Activated naive CD8-positive, alpha-beta T cell (primary cell): Measurements from ENCODE around the gene TAS2R38.
"Not testable (repeated sequence)": the region's sequence is repeated elsewhere in the genome, so short reads cannot be mapped to it uniquely, and the experiment has no call there.

Experiments
- H3K27ac Mint-ChIP-seq: one replicate; pipeline ENCODE4 v1.8.0; 2021; ENCODE audit warnings: mixed read lengths
- H3K27me3 Mint-ChIP-seq: one replicate; pipeline ENCODE4 v1.8.0; 2021; ENCODE audit warnings: mixed read lengths
- H3K36me3 Mint-ChIP-seq: one replicate; pipeline ENCODE4 v1.8.0; 2021; ENCODE audit warnings: mixed read lengths
- H3K4me1 Mint-ChIP-seq: one replicate; pipeline ENCODE4 v1.8.0; 2021; ENCODE audit warnings: low read depth, mixed read lengths
- H3K4me3 Mint-ChIP-seq: one replicate; pipeline ENCODE4 v1.8.0; 2021; ENCODE audit warnings: mild to moderate bottlenecking, mixed read lengths
- H3K9me3 Mint-ChIP-seq: one replicate; pipeline ENCODE4 v1.8.0; 2021; ENCODE audit warnings: low read depth, mixed read lengths

Gene TAS2R38

DNA sequence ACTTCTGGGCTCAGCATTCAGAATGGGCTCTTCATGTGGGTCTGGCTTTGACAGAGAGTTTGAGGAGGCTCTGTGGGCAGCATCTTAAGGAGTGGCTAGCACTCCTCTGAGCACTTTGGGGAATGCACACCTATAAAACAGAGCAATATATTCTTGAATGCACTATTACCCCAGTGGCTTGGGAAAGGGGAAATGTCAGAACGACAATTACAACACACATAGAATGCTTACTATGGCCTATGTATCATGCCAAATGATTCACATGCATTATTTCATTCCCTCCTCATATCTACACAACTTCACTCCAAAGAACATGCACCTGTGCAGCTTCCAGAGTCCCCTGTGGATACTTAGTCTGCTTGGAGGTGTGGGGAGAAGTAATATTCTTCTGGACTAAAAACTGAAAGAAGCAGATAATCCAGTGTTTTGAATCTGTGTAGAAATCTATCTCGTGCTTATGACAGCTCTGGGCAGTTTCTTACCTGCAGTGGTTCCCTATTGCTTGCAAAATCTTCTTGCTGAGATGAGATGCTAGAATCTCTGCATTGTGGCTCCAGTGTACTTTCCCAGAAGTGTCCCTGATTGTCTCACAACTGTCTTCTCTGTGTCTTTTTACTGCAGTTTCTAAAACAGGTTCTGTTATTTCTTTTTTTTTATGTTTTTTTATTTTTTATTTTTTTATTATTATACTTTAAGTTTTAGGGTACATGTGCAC lies 16.6 kb upstream of the TAS2R38 start:
- Mint-ChIP-seq H3K27ac (no peak overlapping the region), H3K27me3 (peaks cover 3% of the 10 kb centered on the region), H3K9me3 (no peaks in the 10 kb centered on the region), H3K36me3 (no peaks in the 10 kb centered on the region), H3K4me1 (peaks cover 3% of the 10 kb centered on the region), H3K4me3 (no peak overlapping the region)

DNA sequence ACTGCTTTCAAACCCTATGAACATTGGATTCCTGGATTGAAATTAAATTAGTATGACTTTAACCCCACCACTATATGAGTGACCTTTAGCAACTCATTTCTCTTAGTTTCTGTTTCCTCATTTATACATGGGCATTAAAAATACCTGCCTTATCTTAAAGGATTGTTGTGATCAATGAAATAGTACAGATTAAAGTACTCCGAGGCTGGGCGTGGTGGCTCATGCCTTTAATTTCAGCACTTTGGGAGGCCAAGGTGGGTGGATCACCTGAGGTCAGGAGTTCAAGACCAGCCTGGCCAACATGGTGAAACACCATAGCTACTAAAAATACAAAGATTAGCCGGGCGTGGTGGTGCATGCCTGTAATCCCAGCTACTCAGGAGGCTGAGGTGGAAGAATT lies 14.2 kb upstream of the TAS2R38 start:
- H3K9me3 Mint-ChIP-seq, H3K4me1 Mint-ChIP-seq, H3K36me3 Mint-ChIP-seq, H3K4me3 Mint-ChIP-seq, H3K27ac Mint-ChIP-seq, H3K27me3 Mint-ChIP-seq: not testable (repeated sequence)

DNA sequence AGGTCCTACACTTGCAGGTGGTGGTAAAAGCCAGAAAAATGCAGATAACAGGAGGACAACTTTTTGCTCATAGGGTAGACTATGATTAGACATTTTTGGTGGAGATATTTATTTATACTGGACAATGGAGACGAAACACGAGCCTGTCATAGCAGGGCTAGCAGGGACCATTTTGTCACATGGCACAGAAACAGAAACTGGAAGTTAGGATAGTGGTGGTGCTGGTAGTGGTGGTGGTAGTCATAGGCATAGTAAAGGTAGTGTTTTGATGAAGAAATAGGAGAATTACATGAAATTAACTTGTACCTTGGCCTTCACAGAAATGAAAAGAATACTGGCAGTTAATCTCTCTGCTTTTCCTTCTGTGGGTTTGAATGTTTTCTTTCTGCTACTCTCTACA lies 13.3 kb upstream of the TAS2R38 start:
- no peaks in the 10 kb centered on the region for H3K9me3 Mint-ChIP-seq
- H3K27ac Mint-ChIP-seq, result no peak overlapping the region
- no peaks in the 10 kb centered on the region for H3K36me3 Mint-ChIP-seq
- no peak overlapping the region for H3K4me3 Mint-ChIP-seq
- peaks cover 3% of the 10 kb centered on the region for H3K27me3 Mint-ChIP-seq
- H3K4me1 Mint-ChIP-seq, result peaks cover 3% of the 10 kb centered on the region

DNA sequence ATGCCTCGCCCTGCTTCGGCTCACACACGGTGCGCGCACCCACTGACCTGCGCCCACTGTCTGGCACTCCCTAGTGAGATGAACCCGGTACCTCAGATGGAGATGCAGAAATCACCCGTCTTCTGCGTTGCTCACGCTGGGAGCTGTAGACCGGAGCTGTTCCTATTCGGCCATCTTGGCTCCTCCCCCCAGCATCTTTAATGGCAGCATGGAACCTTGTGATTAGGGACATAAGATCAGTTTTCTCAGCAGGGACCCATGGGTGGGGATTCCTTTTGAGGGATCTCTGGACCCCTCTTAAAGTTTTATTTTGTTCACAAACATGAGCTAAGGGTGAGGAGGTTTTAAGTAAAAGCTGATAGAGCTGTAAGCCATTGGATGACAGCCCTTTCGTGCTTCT lies 12.4 kb upstream of the TAS2R38 start:
- not testable (repeated sequence) for H3K27ac Mint-ChIP-seq, H3K4me3 Mint-ChIP-seq, H3K9me3 Mint-ChIP-seq

DNA sequence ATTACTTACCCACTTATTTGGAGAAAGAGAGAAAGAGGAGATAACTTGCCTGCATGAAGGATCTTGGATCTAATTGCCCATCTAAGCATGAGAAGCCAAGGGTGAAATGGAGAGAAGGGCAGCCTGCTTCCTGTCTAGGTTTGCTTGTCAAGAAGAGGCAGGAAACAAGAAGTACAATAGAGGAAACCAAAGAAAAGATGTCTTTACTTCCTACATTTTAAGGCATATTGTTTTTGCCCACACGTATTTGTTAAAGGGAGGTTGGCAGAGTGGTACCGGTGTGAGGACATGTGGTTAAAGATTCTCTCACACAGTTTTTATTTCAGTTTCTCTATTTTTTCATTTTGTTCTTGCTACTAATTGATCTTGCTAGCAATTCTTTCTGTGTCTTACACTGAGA lies 6.0 kb upstream of the TAS2R38 start:
- H3K4me3 Mint-ChIP-seq, result no peak overlapping the region
- H3K27me3 Mint-ChIP-seq, result no peaks in the 10 kb centered on the region
- H3K27ac Mint-ChIP-seq, result no peak overlapping the region
- H3K4me1 Mint-ChIP-seq, result peaks cover 20% of the 10 kb centered on the region
- H3K9me3 Mint-ChIP-seq, result peaks cover 4% of the 10 kb centered on the region
- H3K36me3 Mint-ChIP-seq, result peaks cover 2% of the 10 kb centered on the region

More for the DNA sequence above, 12.4 kb upstream of the TAS2R38 start:
- not testable (repeated sequence) for H3K27me3 Mint-ChIP-seq, H3K36me3 Mint-ChIP-seq, H3K4me1 Mint-ChIP-seq

DNA sequence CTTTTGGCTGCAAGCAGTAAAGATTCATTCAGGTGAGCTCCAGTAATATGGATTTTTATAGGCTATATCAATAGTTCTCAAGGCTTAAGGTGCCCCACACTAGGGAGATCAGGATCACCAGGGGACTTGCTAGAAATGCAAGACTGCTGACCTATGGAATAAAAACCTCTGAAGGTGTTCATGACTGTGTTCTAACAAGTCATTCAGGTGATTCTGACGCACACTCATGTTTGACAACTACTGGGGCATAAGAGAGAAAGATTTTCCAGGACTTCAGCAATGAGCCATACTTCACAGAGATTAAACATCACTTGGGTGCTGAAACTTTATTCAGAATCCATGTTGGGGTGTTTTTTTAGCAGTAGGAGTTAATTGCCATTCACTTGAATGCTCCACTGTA lies 4.8 kb upstream of the TAS2R38 start:
- Mint-ChIP-seq H3K4me1 (peaks cover 20% of the 10 kb centered on the region), H3K4me3 (no peak overlapping the region), H3K27ac (no peak overlapping the region), H3K36me3 (peaks cover 2% of the 10 kb centered on the region), H3K9me3 (peaks cover 4% of the 10 kb centered on the region), H3K27me3 (no peaks in the 10 kb centered on the region)

DNA sequence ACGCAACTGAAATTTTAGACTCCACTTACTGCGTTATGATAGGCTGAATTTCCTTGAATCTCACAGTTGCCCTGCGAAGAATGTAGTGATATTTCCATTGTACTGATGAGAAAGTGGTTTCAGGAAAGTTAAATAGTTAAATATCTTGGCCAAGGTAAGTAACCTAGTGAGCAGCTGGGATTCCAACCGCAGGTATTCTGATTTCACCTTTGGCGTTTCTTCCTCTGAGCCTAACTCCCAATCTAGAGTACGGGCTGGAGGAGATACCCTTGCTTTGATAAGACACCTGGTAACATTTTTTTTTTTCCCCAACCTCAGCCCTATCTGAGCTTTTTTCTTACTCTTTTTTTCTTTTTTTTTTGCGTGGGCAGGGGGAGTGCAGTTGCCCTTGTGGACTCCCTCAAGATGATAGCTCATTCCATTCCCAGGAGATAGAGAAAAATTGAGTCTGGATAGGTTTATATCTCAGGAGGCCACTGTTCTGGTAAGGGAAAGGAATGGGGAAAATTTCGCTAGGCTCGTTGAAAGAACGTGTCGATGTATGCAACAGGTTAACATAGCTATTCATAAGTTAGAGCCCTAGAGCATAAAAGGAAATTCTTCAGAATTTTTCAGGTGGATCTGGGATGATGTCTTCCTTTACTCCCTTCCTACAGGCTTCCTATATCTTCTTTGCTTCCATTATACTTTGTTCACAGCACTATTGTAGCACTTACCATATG lies 3.1 kb upstream of the TAS2R38 start:
- peaks cover 2% of the 10 kb centered on the region for H3K36me3 Mint-ChIP-seq
- peaks cover 20% of the 10 kb centered on the region for H3K4me1 Mint-ChIP-seq
- peak overlapping the region; percentile 65 for H3K4me3 Mint-ChIP-seq
- H3K27me3 Mint-ChIP-seq, result no peaks in the 10 kb centered on the region
- no peak overlapping the region for H3K27ac Mint-ChIP-seq
- peaks cover 4% of the 10 kb centered on the region for H3K9me3 Mint-ChIP-seq

DNA sequence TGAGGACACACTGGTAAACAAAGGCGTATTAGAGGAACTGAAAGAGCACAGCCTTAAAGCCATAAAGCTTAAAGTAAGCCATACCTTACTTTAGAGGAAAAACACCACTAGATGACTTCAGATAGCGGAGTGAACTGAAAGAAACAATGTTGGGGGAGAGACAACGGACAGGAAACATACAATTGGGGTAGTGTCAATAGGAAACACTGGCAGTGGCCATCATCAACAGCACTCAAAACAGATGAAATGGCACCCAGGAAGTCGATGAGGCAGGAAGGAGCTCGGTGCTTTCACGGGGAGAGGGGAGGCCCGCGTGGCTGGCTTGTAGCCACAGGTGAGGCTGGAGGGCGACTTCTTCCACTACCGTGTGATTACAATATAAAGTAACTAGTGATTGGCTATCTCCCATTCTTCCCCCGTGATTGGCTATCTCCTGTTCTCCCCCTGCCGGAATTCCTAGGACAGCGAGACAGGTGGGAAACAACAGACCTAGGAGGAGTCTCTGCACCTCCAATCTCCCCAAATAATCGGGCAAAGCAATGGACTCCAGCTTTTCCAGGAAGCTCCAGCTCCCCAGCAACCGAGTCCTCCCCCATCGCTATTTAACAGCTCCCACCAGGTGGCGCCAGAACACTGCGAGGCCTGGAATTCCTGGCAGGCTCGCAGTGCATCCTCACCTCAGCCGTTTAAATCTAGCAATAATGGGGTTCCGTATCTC lies 2.4 kb upstream of the TAS2R38 start:
- peaks cover 4% of the 10 kb centered on the region for H3K9me3 Mint-ChIP-seq
- peak overlapping the region; percentile 65 for H3K4me3 Mint-ChIP-seq
- no peaks in the 10 kb centered on the region for H3K27me3 Mint-ChIP-seq
- H3K27ac Mint-ChIP-seq, result peak overlapping the region; percentile 16
- peaks cover 2% of the 10 kb centered on the region for H3K36me3 Mint-ChIP-seq
- peaks cover 20% of the 10 kb centered on the region for H3K4me1 Mint-ChIP-seq

DNA sequence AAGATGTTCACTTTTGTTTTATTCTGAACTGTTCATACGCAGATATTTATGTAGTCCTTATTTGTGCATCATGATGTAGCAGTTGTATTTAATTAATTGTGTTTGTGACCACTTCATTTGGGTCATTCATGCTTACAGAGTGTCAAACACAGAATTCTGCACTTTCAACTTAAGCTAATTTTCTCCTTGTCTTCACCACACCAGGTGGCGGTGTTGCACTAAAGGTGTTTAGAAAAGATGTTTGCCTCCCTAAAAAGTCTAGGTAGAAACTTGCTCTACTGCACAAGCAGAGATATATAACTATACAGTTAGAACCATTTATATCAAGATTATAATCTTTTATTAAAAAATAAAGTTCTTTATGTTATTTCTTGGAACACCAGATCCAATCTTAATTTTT lies 1.3 kb upstream of the TAS2R38 start:
- Mint-ChIP-seq H3K36me3 (peaks cover 2% of the 10 kb centered on the region), H3K4me3 (no peak overlapping the region), H3K27me3 (no peaks in the 10 kb centered on the region), H3K4me1 (peaks cover 19% of the 10 kb centered on the region), H3K9me3 (peaks cover 4% of the 10 kb centered on the region), H3K27ac (no peak overlapping the region)

DNA sequence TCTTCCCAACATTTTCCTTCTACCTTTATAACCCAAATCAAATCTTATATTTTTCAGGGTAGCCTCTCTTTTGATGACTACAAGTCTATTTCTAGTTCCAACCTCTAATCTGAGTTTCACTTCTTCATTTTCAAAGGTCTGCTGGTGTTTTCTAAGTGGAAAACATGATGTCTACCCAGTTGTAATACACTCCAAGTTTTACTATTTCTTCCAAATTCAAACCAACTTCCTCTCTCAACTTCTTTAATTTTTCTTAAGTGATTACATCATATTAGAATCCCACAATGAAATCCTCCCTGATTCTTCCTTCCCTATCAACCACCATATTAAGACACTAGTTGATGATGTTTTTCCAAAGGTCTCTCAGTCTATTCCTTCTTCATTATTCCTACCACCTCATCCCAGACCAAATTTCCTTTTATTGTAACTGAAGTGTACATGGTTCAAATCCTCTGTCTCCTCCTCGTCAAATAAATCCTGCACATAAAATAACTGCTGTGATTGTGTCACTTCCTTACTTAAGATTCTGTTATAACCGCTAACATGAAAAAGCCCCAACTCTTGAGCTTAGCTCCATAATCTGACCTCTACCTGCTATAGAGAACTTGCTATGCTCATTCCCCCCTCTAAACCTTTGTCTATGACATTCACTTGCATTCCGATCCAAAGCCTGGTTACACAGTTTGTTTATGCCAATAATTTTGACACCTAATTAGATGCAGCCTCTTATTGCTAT lies 12.7 kb downstream of the TAS2R38 start:
- H3K9me3 Mint-ChIP-seq, result no peaks in the 10 kb centered on the region
- no peak overlapping the region for H3K4me3 Mint-ChIP-seq
- H3K36me3 Mint-ChIP-seq, result no peaks in the 10 kb centered on the region
- H3K4me1 Mint-ChIP-seq, result no peaks in the 10 kb centered on the region
- H3K27ac Mint-ChIP-seq, result no peak overlapping the region
- H3K27me3 Mint-ChIP-seq, result peaks cover 2% of the 10 kb centered on the region

DNA sequence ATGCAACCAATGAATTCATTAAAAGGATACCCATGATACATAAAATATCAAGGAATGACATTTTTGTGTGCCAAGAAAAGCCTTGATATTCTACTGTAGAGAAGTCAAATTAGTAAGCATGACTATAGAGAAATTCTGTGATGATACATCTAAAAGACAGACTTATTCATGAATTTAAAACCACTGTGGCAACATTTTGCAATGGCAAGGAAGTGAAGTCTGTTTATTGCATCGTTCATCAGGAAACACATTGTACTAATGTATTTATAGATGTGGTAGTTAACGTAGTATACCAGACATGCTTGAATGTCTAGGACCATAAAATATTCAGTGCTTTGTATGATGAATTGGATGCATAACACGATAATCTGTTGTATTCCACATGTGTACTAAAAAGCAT lies 17.5 kb downstream of the TAS2R38 start:
- no peaks in the 10 kb centered on the region for H3K4me1 Mint-ChIP-seq
- H3K4me3 Mint-ChIP-seq, result no peak overlapping the region

DNA sequence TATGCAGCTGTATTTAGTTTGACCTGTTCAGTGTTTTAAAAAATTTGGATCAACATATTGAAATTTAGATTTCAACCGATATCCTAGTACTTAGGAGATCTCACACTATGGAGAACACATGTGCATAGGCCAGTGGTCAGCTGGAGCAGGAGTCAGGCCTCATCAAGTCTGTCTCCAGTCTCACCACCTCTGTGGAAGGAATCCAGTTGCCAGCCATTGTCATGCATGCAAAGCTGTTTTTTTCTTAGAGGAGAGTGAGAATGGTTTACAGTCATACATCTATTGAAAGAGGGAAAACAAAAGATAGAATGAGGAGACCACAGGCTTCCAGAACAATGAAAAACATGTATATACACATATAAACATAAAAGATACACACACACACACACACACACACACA lies 19.2 kb downstream of the TAS2R38 start:
- no peak overlapping the region for H3K4me3 Mint-ChIP-seq
- H3K4me1 Mint-ChIP-seq, result no peaks in the 10 kb centered on the region
- H3K36me3 Mint-ChIP-seq, result no peaks in the 10 kb centered on the region
- H3K27me3 Mint-ChIP-seq, result peaks cover 7% of the 10 kb centered on the region
- no peak overlapping the region for H3K27ac Mint-ChIP-seq
- H3K9me3 Mint-ChIP-seq, result no peaks in the 10 kb centered on the region

More for the DNA sequence above, 17.5 kb downstream of the TAS2R38 start:
- Mint-ChIP-seq H3K27ac (no peak overlapping the region), H3K9me3 (no peaks in the 10 kb centered on the region), H3K27me3 (peaks cover 6% of the 10 kb centered on the region), H3K36me3 (no peaks in the 10 kb centered on the region)

DNA sequence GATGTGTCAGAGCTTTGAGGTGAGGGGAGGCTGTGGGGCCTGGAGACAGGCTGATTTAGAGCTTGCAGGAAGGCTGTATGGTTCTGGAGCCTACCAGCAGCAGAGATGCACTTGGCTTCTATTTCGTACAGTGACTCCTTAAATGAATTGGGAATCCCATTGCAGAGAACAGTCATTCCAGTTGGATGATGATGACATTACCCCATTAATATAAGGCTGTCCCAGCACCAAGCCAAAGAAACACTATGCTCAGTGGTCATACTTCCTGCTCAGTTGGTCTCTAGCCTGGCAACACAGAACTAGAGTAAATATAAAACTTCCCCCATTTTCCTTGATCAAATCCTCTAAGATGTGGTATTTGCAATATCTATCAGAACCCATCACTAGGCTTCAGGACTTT lies 21.1 kb downstream of the TAS2R38 start:
- Mint-ChIP-seq H3K36me3 (no peaks in the 10 kb centered on the region), H3K9me3 (no peaks in the 10 kb centered on the region), H3K4me3 (no peak overlapping the region), H3K4me1 (no peaks in the 10 kb centered on the region), H3K27me3 (peaks cover 5% of the 10 kb centered on the region), H3K27ac (no peak overlapping the region)

DNA sequence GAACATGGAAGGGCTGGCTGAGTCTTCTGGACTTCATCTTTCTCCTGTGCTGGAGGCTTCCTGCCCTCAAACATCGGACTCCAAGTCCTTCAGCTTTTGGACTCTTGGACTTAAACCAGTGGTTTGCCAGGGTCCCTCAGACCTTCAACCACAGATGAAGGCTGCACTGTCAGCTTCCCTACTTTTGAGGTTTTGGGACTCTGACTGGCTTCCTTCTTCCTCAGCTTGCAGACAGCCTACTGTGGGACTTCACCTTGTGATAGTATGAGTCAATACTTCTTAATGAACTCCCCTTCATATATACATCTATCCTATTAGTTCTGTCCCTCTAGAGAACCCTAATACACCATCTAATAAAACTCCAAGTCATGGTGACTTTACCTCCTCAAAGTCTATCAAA lies 22.8 kb downstream of the TAS2R38 start:
- no peak overlapping the region for H3K27ac Mint-ChIP-seq
- no peaks in the 10 kb centered on the region for H3K9me3 Mint-ChIP-seq
- no peak overlapping the region for H3K4me3 Mint-ChIP-seq
- H3K4me1 Mint-ChIP-seq, result no peaks in the 10 kb centered on the region
- no peaks in the 10 kb centered on the region for H3K36me3 Mint-ChIP-seq
- H3K27me3 Mint-ChIP-seq, result peaks cover 5% of the 10 kb centered on the region

DNA sequence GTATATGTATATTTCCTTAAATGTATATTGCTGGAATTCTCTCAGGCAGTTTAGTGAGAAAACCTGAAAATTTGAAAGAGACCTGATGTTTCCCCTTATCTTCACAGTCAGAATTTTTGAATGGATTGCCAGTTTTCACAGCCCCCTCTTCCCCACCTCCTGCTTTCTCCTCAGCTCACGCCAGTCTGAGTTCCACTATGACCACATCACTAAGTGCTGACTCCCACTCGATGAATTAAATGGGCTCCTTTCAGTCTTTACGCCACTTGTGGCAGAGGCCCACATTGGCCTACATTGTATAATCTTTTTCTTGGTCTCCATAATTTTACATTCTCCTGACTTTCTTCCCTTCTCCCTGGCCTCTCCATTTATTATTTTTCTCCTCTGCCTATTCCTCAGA lies 23.7 kb downstream of the TAS2R38 start:
- Mint-ChIP-seq H3K4me1 (no peaks in the 10 kb centered on the region), H3K36me3 (no peaks in the 10 kb centered on the region), H3K9me3 (no peaks in the 10 kb centered on the region), H3K27me3 (peaks cover 5% of the 10 kb centered on the region), H3K27ac (no peak overlapping the region), H3K4me3 (no peak overlapping the region)
